HS-27A (cell line): ENCODE data around the gene MALL.
A peak's percentile ranks its signal among the peaks of the same experiment; 100 is the strongest.
"Not testable (repeated sequence)": the region's sequence is repeated elsewhere in the genome, so short reads cannot be mapped to it uniquely, and the experiment has no call there.

Source experiments
- DNase-seq: peaks from one replicate; pipeline ENCODE4 v3.0.0-alpha.2; 2012; ENCODE audit warnings: low read depth, missing footprints

MALL gene

DNA sequence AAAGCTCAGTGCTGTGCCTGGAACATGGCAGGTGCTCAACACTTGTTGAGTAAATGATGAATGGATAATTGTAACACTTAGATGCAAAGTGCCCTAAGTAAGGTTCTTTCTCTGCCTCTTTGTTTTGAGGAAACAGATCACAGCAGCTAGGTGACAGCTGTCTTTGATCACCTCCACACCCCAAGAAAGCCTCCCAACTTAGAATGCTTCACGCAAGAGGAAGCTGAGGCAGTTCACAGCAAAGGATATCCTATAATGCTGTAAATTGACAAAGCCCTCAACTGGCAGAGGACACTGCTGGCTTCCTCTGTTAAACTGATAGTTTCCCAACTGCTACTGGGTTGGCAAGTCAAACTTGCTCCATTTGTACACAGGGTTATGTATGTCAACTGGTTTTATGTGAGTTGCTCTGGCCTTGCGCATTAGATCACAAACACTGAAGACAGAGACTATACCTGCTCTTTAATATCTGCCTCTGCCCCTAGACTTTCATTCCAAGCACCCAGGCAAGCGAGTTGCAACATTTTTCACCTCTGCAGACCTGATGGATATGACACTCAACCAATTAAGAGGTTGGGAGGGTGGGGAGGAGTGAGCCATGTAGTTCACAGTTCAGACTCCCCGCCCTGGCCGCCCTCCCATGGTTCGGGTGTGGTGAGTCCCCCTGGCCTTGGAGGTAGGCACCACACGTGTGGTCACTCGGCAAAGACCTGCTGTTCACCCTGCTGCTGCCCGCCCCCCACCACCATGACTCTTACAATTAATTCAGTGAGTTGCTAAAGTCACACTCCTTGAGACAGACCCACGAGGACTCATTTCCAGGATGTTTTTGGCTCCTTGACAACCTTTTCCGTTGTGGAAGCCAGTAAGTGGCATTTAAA, 4.8 kb upstream of the MALL start:
- no peak for DNase-seq

DNA sequence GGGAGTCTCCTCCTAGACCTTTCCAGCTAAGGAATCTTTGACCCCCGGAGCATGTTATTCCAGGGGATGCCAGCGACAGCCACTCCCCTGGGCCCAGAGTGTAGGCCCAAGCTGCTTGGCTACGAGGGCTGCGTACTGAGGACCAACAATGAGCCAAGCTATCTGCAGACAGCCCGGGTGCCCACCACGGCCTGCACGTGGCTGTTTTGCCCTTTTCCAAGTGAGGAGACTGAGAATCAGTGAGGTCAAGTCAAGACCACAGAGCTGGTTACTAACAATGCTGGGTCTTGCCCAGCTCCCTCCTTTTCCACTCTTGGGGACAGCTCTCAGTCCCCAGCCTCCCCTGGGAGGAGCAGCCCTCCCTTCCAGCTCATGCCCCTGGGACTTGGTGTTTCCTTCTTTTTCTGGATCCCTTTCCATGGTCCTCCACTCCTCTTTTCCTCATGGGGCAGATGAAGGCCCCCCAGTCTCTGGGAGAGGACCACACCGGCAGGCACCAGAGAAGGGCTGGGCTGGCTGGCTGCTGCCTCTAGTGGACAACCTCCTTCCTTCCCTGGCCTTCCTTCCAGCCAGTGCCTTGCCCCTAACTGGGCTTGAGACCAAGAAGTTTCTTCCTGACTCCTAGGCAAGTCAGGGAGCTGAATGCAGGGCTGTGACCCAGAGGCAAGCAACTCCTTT, 550 bp upstream of the MALL start:
- DNase-seq = no peak

DNA sequence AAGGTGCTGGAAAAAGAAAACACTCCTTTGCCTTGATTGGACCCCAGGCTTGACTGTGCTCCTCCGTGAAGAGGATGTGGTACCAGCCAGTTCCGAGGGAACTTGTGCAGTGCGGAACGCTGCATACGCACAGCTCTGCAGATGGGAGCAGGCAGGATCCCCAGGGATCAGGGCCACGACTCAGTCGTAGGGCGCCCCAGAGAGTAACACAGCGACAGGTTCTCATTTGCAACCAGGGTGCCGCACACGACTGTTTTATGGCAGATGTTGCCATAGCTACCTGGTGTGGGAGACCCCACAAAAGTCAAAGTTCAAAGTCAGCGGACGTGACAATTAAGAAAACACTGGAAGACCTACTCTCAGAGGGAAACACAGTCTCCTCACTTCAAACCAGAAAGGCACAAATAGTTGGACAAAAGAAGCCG, 779 bp downstream of the MALL start:
- DNase-seq = no peak

DNA sequence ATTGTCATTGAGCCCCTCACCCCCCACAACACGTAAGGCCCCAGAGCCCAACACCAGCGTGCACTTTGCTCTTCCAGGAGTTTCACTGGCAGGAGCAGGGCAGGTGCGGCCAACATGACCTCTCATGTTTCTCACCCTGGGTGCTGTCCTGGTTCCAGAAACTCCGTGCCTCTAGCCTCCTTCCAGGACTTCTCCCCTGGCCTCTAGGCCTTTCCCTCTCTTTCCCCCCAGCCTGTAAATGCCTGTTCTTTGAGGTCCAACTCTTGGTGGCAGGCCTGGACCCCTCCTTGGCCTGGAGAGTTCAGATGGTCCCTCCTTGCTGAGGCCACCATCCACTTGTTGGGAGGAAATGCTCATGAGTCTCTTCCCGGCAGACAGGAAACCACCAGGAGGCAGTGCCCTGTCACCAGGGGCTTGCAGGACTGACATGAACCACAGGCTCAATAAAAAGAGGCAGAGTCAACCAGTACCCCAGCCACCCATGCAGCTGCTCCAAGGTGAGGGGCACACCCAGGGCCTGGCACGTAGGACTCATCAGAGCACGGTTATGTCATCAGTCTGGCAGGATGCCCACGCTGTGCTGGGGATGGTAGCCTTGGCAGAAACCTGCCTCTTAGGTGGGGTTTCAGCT, 1.5 kb downstream of the MALL start:
- DNase-seq = no peak

DNA sequence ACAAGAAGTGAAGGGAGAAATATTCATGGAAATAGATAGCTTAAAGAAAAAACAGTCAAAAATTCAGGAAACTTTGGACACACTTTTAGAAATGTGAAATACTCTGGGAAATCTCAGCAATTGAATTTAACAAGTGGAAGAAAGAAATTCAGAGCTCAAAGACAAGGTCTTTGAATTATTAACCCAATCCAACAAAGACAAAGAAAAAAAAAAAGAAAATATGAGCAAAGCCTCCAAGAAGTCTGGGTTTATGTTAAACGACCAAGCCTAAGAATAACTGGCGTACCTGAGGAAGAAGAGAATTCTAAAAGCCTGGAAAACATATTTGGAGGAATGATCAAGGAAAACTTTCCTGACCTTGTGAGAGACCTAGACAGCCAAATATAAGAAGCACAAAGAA, 7.3 kb downstream of the MALL start:
- DNase-seq = not testable (repeated sequence)

DNA sequence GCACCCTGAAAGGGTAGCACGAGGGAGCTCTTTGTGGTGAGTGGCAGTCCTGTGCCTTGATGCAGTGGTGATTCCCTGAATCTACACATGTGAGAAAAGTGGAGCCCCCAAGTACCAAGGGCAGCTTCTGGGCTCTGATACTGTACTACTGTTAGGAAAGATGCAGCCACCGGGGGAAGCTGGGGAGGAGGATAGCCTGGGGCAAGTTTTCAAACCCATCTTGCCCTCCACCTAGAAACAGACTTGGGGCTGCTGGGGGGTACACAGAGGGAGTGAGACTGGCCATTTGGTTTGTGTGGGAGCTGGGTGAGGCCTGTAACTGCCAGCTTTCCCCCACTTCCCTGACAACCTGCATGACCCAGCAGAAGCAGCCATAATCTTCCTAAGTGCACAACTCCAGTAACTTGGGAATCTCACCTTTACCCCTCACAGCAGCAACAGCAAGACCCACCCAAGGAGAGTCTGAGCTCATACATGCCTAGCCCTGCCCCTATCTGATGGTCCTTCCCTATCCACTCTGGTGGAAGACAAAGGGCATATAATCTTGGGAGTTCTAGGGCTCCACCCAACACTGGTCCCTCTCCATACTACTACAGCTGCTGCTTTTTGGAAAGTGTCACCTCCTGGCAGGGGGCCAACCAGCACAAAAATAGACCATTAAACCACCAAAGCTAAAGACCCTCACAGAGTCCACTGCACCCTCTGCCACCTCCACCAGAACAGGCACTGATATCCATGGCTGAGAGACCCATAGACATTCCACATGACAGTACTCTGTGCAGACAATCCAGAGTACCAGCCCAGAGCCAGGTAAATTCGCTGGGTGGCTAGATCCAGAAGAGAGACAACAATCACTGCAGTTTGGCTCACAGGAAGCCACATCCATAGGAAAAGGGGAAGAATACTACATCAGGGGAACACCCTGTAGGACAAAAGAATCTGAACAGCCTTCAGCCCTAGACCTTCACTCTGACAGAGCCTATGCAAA, 8.2 kb downstream of the MALL start:
- DNase-seq = no peak

DNA sequence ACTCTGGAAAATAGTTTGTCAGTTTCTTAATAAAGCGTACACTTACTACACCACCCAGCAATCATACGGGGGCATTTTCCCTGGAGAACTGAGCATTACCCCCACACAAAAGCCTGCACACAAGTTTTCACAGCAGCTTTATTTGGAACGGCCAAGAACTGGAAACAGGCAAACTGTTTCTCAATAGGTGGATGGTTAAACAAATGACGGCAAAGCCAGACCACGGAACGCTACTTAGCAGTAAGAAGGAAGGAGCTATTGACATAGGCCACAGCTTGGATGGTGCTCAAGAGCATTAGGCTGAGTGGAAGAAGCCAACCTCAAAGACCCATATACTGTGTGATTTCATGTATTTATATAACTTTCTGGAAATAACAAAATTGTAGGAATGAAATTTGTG, 9.0 kb downstream of the MALL start:
- no peak for DNase-seq

DNA sequence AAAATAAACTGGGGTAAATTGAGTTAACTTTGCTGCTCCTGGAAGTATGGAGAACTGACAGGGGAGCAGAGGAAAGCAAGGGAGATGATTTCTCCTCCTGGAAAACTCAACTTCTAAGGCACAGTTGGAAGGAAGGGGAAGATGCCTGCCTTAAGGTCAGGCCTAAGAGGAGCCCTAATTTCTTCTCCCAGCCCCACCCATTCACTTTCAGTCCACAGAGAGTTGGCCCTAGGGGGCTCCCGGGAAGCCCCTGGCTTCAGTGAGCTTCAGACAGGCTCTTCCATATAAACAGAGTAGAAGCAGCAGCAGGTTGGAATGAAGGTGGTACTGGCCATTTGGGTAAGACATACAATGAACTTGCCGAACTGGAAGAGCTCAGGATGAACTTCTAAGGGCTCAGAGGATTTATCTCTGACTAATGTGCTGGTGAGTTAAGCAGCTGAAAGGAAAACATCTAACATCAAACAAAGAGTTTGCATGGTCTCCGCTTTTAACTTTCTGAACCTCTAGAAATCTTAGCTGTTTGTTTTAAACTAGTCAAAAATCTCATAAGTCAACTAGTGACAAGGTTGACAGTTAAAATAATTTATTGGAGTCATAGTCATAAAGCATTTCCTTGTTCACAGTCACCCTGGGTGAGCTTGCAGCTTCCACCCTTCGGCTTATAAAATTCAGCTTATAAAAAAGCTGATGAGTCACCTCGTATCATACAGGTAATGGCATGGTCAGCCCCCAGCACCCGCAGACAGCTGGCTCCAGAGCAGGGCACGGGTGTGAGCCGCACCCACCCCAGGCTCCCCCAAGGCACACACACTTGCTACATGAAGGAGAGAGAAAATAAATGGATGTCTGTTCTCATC, 9.8 kb downstream of the MALL start:
- peak; percentile 86 for DNase-seq

DNA sequence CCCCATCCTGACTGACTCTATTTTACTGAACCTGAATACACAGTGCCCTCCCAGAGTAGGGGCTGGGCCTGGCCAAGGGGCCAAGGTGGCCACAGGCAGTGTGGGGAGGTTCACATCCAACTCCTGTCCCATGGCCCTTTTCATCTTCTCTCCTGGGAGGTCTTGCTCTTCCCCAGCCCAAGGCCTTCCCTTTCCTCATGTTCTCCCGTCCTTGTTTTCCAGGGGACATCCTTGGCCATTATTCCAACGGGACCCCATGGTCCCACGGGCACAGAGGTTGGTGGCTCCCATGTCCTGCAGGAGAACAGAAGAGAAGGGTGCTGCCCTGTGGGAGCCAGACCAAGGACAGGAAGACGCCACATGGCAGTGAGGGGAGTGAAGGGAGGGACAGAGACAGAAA, 10.4 kb downstream of the MALL start:
- DNase-seq = no peak

DNA sequence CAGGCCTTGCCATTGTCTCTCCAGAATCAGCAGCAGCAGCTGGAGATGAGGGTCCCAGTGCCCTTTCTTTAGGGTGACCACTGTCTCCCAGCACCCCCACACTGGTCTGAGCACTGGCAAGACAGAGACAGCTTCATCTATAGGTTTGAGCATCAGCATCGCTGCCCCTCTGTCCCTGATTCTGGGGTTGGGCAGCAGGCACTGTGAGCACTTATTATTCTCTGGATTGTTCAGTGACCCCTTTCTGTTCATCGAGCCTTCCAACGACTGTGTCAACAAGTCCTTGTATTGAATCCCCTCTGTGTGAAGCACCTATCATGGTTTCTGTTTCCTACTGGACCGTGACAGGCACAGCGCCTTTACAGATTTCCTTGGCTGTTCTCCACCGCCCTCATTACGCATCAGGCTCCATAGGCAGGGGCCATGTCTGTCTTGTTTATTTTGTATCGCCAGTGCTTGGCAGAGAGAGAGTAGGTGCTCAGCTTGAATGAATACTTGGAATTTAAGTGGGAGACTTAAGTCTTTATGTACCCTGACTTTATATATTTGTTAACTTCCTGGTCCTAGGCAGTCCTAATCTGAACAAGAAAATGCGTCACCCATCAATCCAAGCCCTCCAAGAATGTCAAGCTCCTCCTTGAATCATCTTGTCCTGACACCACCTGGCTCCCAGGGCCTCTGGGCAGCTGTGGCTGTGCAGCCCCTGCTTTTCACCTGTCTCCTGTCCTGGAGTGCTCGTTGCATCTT, 11.4 kb downstream of the MALL start:
- no peak for DNase-seq

DNA sequence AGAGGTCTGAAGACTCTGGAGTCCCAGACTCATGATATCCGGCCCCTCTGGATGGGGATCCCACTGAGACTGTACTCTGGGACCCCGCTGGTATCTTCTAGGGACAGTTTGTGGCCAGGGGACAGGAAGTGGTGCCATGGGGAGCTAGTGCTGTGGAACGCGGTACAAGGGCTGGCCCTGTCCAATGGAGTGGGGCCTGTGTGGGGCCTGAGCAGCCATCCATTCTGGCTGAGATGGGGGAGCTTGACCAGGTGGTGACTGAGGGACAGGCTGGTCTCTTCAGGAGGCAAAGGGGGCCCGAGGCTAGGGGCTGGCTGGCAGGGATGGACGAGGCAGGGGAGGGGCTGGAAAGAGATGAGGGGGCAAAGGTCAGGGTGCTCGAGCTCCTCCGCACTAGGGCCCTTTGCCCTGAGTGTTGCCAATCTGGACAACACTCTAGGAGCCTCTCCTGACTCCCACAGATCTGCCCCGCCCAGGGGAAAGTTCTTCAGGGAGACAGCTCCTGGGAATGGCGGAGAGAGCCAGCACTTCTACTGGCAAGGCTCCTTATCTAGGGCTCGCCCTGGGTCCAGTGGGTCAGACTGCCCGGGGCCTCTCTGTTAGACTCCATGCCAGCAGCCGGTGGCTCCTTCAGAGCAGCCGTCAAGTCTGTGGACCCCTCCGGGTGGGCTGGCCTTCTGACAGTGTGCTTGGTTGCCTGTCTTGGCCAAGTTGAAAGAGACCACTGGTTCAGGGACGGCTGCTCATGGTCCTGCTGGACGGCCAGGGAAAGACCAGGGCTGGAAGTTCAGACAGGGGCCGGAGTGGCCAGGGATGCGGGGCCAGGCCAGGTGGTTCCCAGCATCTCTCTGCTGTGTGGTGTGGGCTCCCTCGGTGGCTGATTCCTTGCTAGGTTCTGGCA, 12.3 kb downstream of the MALL start:
- no peak for DNase-seq

DNA sequence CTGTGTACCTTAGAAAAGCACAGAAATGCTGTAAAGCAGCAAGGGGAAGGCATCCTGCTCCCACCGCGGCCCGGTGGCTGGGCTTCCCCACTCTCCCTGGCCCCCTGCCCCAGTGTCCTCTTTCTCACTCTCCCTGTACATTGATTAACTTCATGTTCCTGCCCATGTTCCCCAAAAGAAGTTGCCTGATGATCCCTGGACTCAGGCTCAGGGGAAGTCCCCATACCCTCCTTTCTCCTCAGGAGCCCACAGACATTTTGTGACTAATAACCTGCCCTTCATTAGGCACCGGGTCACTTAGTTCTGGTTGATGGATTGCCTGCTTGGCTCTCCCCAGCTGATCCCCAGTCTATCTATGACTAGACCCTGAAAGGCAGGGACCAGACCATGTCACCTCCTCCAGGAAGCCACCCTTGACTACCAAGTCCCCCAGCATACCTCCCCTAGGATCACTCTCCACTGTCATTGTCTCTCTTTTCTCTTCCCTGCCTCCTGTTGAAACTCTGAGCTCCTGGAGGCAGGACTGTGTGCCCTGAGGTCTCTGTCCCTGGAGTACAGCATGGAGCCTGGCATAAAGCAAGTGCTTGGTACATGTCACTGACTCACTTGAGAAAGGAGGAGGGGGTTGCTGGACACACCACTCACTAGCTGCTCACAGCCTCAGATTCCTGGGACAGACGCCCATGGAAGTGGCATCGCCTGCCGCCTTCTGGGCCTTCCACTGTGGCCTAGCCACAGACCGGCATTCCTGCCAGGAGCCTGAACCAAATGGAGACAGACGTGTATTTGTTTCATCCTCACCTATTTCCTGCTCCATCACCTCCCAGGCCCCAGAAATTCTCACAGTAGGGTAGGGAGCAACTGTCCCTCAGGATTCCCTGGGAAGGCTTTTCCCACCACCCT, 13.5 kb downstream of the MALL start:
- peak; percentile 42 for DNase-seq

DNA sequence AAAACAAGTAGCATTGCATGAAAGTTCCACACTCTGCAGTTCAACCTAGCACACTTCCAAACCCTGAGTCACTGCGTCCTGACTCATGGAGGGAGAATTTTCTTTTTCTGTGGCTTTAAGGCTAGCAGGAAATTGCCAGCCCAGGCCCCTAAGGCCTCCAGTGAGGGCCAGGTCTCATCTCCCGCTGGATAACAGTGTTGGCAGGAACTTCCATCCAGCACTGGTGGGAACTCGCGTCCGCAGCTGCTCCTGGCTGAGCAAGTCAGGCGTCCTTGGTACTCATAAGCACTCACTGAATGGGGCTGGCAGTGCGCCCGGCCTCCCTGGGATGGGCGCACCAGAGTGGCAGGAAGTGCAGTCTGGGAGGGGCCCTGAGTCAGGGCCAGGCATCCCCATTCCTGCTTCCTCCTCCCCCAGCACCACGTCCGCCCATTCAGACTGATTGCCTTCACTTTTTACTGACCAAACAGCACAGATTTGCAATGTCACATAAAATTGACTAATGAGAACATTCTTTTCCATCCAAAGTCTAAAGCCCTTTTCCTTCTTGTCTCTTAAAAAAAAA, 14.3 kb downstream of the MALL start:
- DNase-seq = peak; percentile 100

DNA sequence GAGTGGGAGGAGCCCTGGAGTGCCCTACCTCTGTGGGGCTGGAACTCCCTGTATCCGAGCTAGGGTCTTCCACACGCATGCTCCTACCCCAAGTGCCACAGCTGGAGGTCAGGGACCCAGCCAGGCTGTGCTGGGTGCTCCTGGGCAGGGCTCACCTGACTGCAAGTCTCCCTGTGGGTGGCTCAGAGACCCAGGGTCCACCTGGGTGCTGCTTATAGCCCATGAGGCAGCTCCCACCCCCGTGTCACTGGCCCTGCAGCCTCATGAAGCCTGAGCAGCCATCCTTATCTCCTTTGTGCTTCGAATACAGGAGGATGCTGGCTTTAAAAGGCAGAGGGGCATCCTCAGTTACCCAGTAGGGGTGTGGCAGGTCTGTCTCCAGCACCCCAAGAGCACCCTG, 14.7 kb downstream of the MALL start:
- not testable (repeated sequence) for DNase-seq

DNA sequence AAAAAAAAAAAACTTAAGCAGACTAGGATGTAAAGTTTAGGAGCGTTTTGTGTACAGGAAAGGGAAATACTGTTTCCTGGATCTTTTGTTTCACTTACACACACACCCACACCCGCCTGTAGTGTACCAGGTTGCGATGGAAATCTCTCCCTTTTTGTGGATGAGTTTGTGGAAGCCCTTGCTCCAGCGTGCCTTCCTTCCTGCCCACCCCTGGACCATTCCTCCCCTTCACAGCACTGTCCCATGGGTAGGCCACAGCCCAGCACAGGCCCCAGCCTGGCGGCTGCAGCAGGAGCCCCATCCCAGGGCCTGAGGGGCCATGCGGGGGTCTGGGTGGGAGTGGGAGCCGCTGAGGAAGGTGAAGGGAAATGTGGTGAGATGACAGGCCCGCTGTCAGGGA, 15.1 kb downstream of the MALL start:
- no peak for DNase-seq

DNA sequence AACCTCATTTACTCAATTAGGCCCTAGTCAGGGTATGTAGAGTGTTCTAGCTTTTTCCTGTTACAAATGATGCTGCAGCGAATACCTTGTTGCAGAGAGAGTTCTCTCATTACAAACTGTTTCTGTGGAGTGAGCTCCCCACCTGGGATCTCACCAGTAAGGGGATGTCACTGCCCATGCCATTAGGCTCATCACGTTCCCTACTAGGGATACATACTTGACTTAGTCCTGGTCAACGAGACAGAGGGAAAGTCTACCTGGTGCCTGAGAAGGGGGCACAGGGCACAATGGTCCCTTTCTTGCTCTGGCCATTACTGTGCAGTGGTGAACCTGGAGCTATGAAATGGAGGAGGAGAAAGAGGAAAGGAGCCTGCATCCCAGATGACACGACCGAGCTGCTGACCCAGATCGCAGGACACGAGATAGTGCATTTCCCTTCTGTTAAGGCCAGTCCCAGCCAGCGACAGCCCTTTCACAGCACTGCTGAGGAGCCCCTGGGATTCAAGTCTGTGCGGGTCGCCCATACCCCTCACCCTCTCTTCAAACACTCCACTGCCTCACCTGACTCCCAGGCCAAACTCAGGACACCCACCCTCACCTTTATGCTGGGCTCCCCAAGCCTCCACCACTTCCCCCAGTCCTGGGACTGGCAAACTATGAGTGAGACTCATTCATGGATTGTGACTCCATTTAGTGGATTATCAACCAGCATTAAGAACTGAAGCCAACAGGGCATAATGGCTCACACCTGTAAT, 16.0 kb downstream of the MALL start:
- no peak for DNase-seq

DNA sequence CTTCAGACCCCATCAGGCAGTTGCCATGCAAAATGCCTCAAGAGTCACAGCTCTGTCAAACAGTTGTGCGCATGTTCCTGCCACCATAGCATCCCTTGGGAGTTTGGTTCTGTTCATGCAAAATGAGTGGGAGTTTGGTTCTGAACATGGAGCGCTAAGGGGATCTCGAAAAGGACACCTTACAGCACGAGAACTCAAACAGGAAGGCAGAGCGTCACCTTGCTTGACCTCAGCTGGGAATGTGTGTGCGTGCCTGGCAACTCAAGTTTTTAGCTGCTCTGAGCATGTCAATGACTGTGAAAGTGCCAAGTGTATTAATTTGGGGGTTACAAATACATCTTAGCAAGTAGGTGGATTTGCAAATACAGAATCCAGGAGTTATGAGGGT, 16.6 kb downstream of the MALL start:
- DNase-seq = no peak
